CD14-positive monocyte (primary cell): Measurements from ENCODE around the gene PNPO. TPM values are rescaled to one million over a fixed set of nuclear protein-coding genes. Genes with fewer than 3 reads are reported as not detected.

Experiments used
- DNase-seq, 3 donors: peaks; one replicate each; pipeline ENCODE4 v3.0.0-alpha.2; 2011 to 2022
- H2AFZ ChIP-seq: 2 replicates; pipeline ENCODE4 v1.6.0; 2012; ENCODE audit warnings: mild to moderate bottlenecking, low read depth, low read length, inconsistent platforms; ENCODE audit not compliant: insufficient read depth, poor library complexity, severe bottlenecking
- H3K27ac ChIP-seq, 2 donors: 1 replicate in 1 of 2; 2 replicates in 1 of 2; pipeline ENCODE4 v1.5.1; 2012 to 2013; ENCODE audit warnings: low read length in 2 of 2, control low read depth in 1 of 2, inconsistent platforms in 1 of 2, low read depth in 1 of 2, mild to moderate bottlenecking in 1 of 2
- H3K27me3 ChIP-seq, 2 donors: one replicate each; pipeline versions ENCODE4 v1.6.0 to v1.6.1; 2011 to 2013; ENCODE audit warnings: low read length in 2 of 2; ENCODE audit not compliant: control insufficient read depth in 2 of 2, insufficient read depth in 2 of 2
- H3K36me3 ChIP-seq, 2 donors: replicated peaks in 1 of 2; 1 replicate in 1 of 2; 2 replicates in 1 of 2; pipeline versions ENCODE4 v1.5.1 to v1.6.1; 2012 to 2013; ENCODE audit warnings: low read length in 2 of 2, control low read depth in 1 of 2, inconsistent platforms in 1 of 2, mild to moderate bottlenecking in 1 of 2; ENCODE audit not compliant: insufficient read depth in 2 of 2, control insufficient read depth in 1 of 2
- H3K4me1 ChIP-seq, 2 donors: 1 replicate in 1 of 2; 2 replicates in 1 of 2; pipeline versions ENCODE4 v1.5.1 to v1.6.1; 2012 to 2013; ENCODE audit warnings: low read length in 2 of 2, control low read depth in 1 of 2, inconsistent platforms in 1 of 2, mild to moderate bottlenecking in 1 of 2, moderate library complexity in 1 of 2; ENCODE audit not compliant: insufficient read depth in 2 of 2, control insufficient read depth in 1 of 2
- H3K4me2 ChIP-seq: replicated peaks from 2 replicates; pipeline ENCODE3; 2012; ENCODE audit warnings: low read length, moderate library complexity, mild to moderate bottlenecking; ENCODE audit not compliant: poor library complexity, severe bottlenecking; ENCODE audit errors: extremely low read depth
- H3K4me3 ChIP-seq, 3 experiments: fragments of 200-600 bp in 1 of 3; sonication (generic) in 1 of 3; replicated peaks in 1 of 3; 1 replicate in 2 of 3; 2 replicates in 1 of 3; pipeline ENCODE4 v1.5.1; 2011 to 2013; ENCODE audit warnings: low read length in 3 of 3, mild to moderate bottlenecking in 3 of 3, control low read depth in 2 of 3, low read depth in 2 of 3, inconsistent platforms in 1 of 3, moderate library complexity in 1 of 3
- H3K79me2 ChIP-seq: 2 replicates; pipeline ENCODE4 v1.6.0; 2012; ENCODE audit warnings: mild to moderate bottlenecking, control low read depth, inconsistent platforms, low read length, moderate library complexity; ENCODE audit not compliant: insufficient read depth
- H3K9ac ChIP-seq: 2 replicates; pipeline ENCODE4 v1.6.0; 2017; ENCODE audit warnings: low read length, mild to moderate bottlenecking; ENCODE audit not compliant: insufficient read depth, poor library complexity, severe bottlenecking
- H3K9me3 ChIP-seq, 2 donors: replicated peaks in 1 of 2; 1 replicate in 1 of 2; 2 replicates in 1 of 2; pipeline versions ENCODE4 v1.5.1 to v1.6.1; 2012 to 2013; ENCODE audit warnings: low read length in 2 of 2, control low read depth in 1 of 2; ENCODE audit not compliant: control insufficient read depth in 1 of 2, insufficient read depth in 1 of 2
- H4K20me1 ChIP-seq: 2 replicates; pipeline ENCODE4 v1.6.0; 2012; ENCODE audit warnings: mild to moderate bottlenecking, low read length, control low read depth, moderate library complexity; ENCODE audit not compliant: insufficient read depth
- H3K27ac Mint-ChIP-seq, 7 donors: one replicate each; pipeline ENCODE4 v1.8.0; 2020; ENCODE audit warnings: mild to moderate bottlenecking in 7 of 7, mixed read lengths in 7 of 7, moderate library complexity in 6 of 7, inconsistent platforms in 2 of 7
- H3K27me3 Mint-ChIP-seq, 3 donors: one replicate each; pipeline ENCODE4 v1.8.0; 2021 to 2022; ENCODE audit warnings: low read depth in 3 of 3, mild to moderate bottlenecking in 3 of 3, mixed read lengths in 3 of 3, moderate library complexity in 3 of 3, inconsistent platforms in 1 of 3
- H3K36me3 Mint-ChIP-seq, 2 donors: one replicate each; pipeline ENCODE4 v1.8.0; 2020; ENCODE audit warnings: mixed read lengths in 2 of 2, inconsistent platforms in 1 of 2, mild to moderate bottlenecking in 1 of 2
- H3K4me1 Mint-ChIP-seq: one replicate; pipeline ENCODE4 v1.8.0; 2020; ENCODE audit warnings: mild to moderate bottlenecking, mixed read lengths
- H3K4me3 Mint-ChIP-seq, 2 donors: one replicate each; pipeline ENCODE4 v1.8.0; 2020; ENCODE audit warnings: mild to moderate bottlenecking in 2 of 2, mixed read lengths in 2 of 2, moderate library complexity in 1 of 2
- H3K9me3 Mint-ChIP-seq, 7 donors: one replicate each; pipeline ENCODE4 v1.8.0; 2020 to 2022; ENCODE audit warnings: mixed read lengths in 7 of 7, mild to moderate bottlenecking in 6 of 7, moderate library complexity in 6 of 7, inconsistent platforms in 2 of 7
- CTCF ChIP-seq: fragments of 200-600 bp; IDR thresholded peaks from one replicate; pipeline ENCODE4 v1.8.0; 2022; ENCODE audit warnings: antibody characterized with exemption, mild to moderate bottlenecking
- WGBS: methylation state at CpG from one replicate; pipeline ENCODE4 v1.1.5; 2013; ENCODE audit warnings: missing lambda C conversion rate; ENCODE audit not compliant: insufficient coverage; 5-methylcytosine and 5-hydroxymethylcytosine counted together
- intact Hi-C, 2 donors: fragments of 100-400 bp; cut with micrococcal nuclease; formaldehyde crosslinking; loops; one replicate each; pipeline versions ENCODE4 v1.15.0 to v1.15.1; 2023
- polyA plus RNA-seq, 3 donors: library from polyadenylated mRNA; depleted of rRNA in 1 of 3; unstranded in 2 of 3; stranded (reverse) in 1 of 3; fragments of 300-500 nt in 2 of 3; fragments of >200 nt in 1 of 3; fragmentation: Illumina TruSeq in 2 of 3; gene quantifications; 1 replicate in 2 of 3; 2 replicates in 1 of 3; pipeline ENCODE4 v1.2.3, GENCODE V29; 2012 to 2021

Gene PNPO
- polyA plus RNA-seq, 3 donors, result 13.2 to 34.2 (median 29.7) TPM

GRCh38 chr17:47989159-47989558 lies 47.8 kb downstream of the PNPO start:
- Histone ChIP-seq H3K4me3 (no peak overlapping the region), H3K36me3 (peaks cover 5 to 14% of the 10 kb centered on the region in 2 donors), H3K9ac (peak overlapping the region; percentile 12), H3K27me3 (peaks cover 0 to 5% of the 10 kb centered on the region in 2 donors), H2AFZ (no peak overlapping the region), H3K4me2 (no peak overlapping the region), H3K9me3 (no peaks in the 10 kb centered on the region), H3K27ac (no peak overlapping the region), H4K20me1 (no peaks in the 10 kb centered on the region), H3K79me2 (no peaks in the 10 kb centered on the region), H3K4me1 (peaks cover 0 to 2% of the 10 kb centered on the region in 2 donors)
- Mint-ChIP-seq H3K9me3 (no peaks in the 10 kb centered on the region), H3K27ac (no peak overlapping the region), H3K4me3 (no peak overlapping the region), H3K4me1 (peaks cover 9% of the 10 kb centered on the region), H3K36me3 (peaks cover 19% of the 10 kb centered on the region in 2 donors), H3K27me3 (peaks cover 2 to 13% (median 5%) of the 10 kb centered on the region in 3 donors)
- DNase-seq, result no peak
- TF ChIP-seq CTCF, result no peak
- WGBS, result 94% methylated on average over 4 of the region's 10 CpGs
- intact Hi-C loops, result no loop called here

GRCh38 chr17:47989700-47990099 lies 48.3 kb downstream of the PNPO start:
- Mint-ChIP-seq H3K36me3 (peaks cover 14 to 19% of the 10 kb centered on the region in 2 donors), H3K4me1 (peaks cover 9% of the 10 kb centered on the region), H3K27me3 (peaks cover 2 to 13% (median 7%) of the 10 kb centered on the region in 3 donors), H3K9me3 (no peaks in the 10 kb centered on the region), H3K27ac (peak overlapping the region in 1 of 7 donors; percentile 57), H3K4me3 (no peak overlapping the region)
- H3K4me1 ChIP-seq, result no peaks in the 10 kb centered on the region
- no peak for DNase-seq
- no peaks in the 10 kb centered on the region for H3K79me2 ChIP-seq
- H3K27ac ChIP-seq, result no peak overlapping the region
- H3K9ac ChIP-seq, result no peak overlapping the region
- no peaks in the 10 kb centered on the region for H3K9me3 ChIP-seq
- WGBS, result no CpG with 5 or more reads among the region's 1 CpG
- no peak overlapping the region for H2AFZ ChIP-seq
- H3K4me3 ChIP-seq, result no peak overlapping the region
- no peaks in the 10 kb centered on the region for H4K20me1 ChIP-seq
- no peak for TF ChIP-seq CTCF
- H3K36me3 ChIP-seq, result peaks cover 3 to 9% of the 10 kb centered on the region in 2 donors
- H3K27me3 ChIP-seq, result peaks cover 0 to 5% of the 10 kb centered on the region in 2 donors
- no peak overlapping the region for H3K4me2 ChIP-seq
- intact Hi-C loops, result no loop called here
